GM18505 (cell line): ENCODE measurements around the gene ZNF84.

ENCODE experiments used
- ATAC-seq: cut with Tn5 transposase; IDR thresholded peaks from one replicate; pipeline ENCODE4 v1.9.1; 2021; ENCODE audit not compliant: unreplicated experiment
- POLR2A ChIP-seq: IDR thresholded peaks from 4 replicates; pipeline ENCODE4 v1.6.1; 2011; ENCODE audit warnings: borderline replicate concordance; ENCODE audit not compliant: insufficient read depth, insufficient read length; ENCODE audit errors: extremely low read depth

Gene ZNF84

DNA sequence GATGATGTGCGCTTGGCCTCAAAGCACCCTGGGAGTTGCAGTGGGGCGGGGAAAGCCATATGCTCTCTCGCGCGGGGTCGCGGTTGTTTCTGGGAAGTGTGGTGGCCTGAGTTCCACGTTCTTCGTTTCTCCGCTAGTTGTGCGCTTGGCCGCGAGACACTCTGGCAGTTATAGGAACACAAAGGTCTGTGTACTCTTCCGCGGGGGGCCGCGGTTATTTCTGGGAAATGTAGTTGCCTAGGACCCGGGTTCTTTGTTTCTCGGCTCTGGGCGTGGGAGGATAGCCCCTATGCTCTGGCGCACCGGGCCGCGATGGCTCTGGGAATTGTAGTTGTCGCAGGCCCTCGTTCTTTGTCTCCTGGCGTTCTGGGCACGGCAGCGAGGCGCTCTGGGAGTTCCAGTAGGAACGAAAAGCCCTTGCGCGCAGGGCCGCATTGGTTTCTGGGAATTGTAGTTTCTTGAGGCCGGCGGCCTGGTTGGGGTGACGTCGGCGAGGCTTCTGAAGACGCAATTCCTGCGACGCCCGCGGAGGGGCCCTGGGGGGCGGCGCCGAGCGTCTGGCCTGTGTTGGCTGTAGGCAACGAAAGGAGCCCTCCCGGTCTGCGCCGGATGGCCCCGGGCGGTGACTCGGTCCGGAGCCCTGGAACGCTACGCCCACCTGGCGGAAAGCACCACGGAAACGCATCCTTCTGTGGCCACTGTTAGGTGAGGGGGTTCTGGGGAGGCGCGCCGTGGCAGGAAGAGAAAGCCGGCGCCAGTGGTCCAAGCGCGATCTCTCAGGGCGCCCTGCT lies 43.3 kb downstream of the ZNF84 start, which contains the start of gene ZNF140:
TSS of gene ZNF140 (plus strand) at position 556 of the 791 bp plus-strand sequence. CDS start 398 bp downstream, outside the sequence.
- ATAC-seq, result peak; percentile 77
- peak; percentile 70 for TF ChIP-seq POLR2A

GRCh38 chr12:133081159-133081780 lies 44.0 kb downstream of the ZNF84 start:
- no peak for TF ChIP-seq POLR2A
- no peak for ATAC-seq

GRCh38 chr12:133083345-133083744 lies 46.0 kb downstream of the ZNF84 start:
- ATAC-seq, result no peak
- no peak for TF ChIP-seq POLR2A

DNA sequence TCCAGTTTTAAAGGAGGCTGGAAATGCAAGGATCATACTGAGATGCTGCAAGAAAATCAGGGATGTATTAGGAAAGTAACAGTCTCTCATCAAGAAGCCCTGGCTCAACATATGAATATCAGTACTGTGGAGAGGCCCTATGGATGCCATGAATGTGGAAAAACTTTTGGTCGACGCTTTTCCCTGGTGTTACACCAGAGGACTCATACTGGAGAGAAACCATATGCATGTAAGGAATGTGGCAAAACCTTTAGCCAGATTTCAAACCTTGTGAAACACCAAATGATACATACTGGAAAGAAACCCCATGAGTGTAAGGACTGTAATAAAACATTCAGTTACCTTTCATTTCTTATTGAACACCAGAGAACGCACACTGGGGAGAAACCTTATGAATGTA lies 68.3 kb downstream of the ZNF84 start:
- no peak for ATAC-seq
- no peak for TF ChIP-seq POLR2A

GRCh38 chr12:133106253-133106652 lies 68.9 kb downstream of the ZNF84 start:
- ATAC-seq, result no peak
- no peak for TF ChIP-seq POLR2A

GRCh38 chr12:133107121-133107520 lies 69.8 kb downstream of the ZNF84 start:
- ATAC-seq, result no peak
- TF ChIP-seq POLR2A, result no peak

- ATAC-seq, result no peak
- no peak for TF ChIP-seq POLR2A
Measured at GRCh38 chr12:133108150-133108549, 70.8 kb downstream of the ZNF84 start.
